Activated CD8-positive, alpha-beta memory T cell treated with anti-CD3 and anti-CD28 coated beads, Interleukin-2, amount 50 U/mL, for 4 hours (primary cell): ENCODE measurements around the gene NUDT21.
"Not testable (repeated sequence)": the region's sequence is repeated elsewhere in the genome, so short reads cannot be mapped to it uniquely, and the experiment has no call there.

Source experiments
- DNase-seq: peaks from one replicate; pipeline ENCODE4 v3.0.0-alpha.2; 2020

NUDT21 gene

GRCh38 chr16:56415875-56416274, 35.3 kb downstream of the NUDT21 start:
- DNase-seq = no peak

DNA sequence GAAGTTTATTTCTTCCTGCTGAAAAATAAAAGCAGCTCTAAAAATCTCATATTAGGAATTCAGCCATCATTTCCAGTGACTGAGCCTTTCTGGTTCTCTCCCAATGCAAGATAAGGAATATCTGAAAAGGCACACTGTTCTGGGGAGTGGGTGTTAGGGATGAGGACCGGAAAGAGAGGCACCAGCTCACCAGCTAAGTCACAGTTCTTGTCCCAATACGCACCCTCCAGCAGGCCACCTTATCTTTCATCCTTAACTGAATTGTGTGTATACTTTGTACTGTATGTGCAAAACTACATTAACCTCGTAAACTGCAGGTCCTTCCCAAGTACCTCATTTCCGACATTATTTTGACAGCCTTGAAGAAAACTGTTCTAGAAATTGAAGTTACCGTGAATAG, 36.8 kb downstream of the NUDT21 start:
- no peak for DNase-seq

DNA sequence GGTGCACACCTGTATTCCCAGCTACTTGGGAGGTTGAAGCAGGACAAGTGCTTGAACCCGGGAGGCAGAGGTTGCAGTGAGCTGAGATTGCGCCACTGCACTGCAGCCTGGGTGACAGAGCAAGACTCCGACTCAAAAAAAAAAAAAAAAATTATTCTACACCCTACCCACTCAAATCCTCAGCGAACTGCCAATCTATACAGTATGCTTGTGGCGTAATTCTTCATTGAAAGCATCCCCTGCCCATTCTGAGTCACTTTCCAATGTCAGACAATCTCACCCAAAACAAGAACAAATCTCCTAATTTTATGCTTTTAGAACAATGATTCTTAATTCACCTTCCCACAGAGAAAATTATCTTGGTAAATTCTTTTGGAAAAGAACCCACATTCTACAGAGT, 37.8 kb downstream of the NUDT21 start:
- DNase-seq = no peak

DNA sequence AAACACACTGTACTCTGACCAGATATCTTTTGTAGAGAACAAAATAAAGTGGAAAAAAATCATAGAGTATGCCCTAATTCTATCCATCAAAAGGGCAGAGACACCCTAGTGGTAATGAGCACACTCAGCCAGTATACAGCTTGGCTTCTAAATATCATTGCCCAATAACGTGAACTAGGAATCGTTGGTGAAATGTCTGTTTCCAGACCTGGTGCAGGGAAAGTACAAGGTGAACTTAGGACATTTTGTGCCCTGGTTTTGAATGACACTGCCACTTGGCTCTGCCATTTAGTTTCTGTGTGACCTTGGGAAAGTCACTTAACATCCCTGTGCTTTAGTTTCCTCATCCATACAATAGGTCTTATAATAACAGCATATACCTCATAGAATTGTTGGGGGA, 39.5 kb downstream of the NUDT21 start:
- DNase-seq = no peak

GRCh38 chr16:56411123-56411522, 40.0 kb downstream of the NUDT21 start:
- no peak for DNase-seq

DNA sequence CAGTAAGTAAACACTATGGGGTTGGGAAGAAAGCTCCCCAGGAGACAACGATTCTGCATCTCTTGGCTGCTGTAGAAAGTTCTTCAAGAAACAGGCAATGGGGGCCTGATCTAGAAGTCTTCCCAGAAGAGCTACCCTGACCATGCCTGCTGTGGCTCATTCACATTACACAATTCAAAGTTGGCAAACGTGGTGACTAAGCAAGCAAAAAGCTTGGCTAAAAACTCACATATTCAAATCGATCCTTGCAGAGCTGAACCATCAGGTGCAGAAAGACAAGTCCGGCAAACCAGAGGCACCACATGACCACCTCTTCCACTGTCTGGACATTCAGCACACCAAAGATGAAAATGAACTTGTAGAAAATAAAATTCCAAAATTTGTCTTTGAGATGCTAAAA, 41.9 kb downstream of the NUDT21 start:
- no peak for DNase-seq

DNA sequence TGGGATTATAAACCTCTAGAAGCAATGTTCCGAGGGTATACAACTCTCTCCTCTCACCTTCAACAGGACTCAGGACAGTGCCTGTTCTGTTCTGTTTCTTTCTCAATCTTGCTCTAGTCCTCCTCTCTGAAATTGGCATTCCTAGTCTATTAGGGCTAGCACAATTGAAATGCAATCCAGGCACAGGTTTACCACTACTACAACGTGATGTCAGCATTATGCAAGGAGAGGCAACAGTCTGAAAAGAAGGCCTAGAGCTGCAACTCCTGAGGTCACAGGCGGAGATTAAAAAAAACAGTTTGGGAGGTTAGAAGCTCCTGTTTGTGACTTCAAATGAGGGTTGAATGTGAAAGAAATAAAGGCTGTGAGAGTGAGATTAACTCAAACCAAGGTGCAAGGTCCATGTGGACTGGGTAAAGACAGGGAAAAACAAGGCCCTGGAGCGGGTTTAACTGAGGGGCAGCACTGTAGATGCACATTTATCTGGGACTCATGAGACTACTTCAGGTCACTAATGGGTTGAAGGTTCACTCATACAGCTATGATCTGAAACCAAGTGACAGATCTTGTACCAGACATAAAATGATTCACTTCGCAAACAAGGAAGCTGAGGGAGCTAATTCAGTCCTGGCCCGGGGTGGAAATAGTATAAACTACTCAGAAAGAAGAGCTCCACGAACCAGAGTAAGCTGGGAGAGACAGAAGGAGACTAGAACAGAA, 42.6 kb downstream of the NUDT21 start:
- DNase-seq = no peak

GRCh38 chr16:56405977-56406672, 45.0 kb downstream of the NUDT21 start:
- DNase-seq = no peak

DNA sequence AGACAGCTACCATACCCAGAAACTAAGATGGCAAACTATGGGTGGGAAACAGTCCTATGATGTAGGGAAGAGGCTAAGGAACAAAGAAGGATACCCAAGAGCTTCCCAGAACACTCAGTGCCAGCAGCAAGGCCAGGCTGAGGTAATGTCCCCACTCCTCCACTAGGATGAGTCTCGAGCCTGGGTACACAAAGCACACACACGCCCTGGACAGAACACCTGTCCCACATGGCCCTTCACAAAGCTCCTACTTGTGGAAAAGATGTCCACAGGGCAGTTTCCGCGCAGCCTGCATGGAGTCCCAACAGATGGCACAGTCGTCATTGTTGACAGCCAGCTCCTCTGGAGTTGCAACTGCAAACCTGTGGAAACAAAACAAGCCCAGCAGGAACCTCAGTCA, 49.6 kb downstream of the NUDT21 start:
- no peak for DNase-seq

DNA sequence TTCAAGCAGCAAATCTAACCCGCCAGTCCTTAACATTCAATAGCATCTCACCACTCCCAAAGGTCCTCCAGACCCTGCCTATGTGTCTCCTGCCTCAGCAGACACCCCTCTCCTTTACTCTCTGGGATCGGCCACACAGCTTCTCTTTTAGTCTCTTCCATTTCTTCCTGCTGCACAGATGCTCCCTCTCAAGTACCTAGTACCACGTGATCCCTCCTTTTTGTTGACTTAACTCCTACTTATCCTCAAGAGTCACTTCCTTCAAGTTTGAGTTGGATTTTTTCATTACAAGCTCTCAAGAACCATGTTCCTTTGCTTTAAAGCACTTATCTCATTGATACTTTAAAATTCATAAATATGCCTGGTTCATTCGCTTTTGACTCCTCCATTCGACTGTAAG, 50.7 kb downstream of the NUDT21 start:
- DNase-seq = no peak

DNA sequence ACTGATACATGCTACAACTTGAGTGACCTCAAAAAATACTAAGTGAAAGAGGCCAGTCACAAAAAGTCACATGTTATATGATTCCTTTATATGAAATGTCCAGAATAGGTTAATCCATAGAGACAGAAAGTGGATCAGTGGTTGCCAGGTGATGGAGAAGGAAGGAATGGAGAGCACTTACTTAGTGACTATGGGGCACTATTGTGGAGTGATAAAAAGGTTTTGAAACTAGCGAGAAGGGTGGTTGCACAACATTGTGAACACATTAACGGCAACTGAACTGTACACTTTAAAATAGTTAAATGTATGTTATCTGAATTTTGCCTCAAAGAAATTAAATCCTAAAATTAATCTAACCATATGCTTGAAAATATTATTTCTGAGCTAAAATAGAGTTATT, 51.6 kb downstream of the NUDT21 start:
- DNase-seq = no peak

DNA sequence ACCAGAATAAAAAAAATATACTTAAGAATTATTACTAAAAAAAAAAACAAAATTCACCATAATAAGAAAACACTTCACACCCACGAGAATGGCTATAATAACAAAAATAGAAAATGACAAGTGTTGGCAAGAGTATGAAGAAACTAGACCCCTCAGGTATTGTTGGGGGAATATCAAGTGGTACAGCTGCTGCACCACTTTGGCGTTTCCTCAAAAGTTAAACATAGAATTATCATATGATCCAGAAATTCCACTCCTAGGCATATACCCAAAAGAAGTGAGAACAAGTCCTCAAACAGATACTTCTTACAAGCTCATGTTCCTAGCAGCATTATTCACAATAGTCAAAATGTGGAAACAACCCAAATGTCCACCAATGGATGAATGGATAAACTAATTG, 52.1 kb downstream of the NUDT21 start:
- DNase-seq = no peak

- not testable (repeated sequence) for DNase-seq
These were observed 54.4 kb downstream of the NUDT21 start for GRCh38 chr16:56396724-56397123.

- no peak for DNase-seq
These were observed 61.6 kb downstream of the NUDT21 start for GRCh38 chr16:56389554-56389953.

DNA sequence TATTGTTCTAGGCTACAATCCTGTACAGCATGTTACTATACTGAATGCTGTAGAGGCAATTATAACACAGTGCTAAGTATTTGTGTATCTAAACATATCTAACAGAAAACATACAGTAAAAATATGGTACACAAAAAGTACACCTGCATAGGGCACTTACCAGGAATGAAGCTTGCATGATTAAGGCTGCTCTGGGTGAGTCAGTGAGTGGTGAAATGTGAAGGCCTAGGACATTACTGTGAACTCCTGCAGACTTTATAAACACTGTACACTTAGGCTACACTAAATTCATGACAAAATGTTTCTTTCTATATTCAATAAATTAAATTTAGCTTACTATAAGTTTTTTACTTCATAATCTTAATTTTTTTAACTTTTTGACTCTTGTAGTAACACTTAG, 62.9 kb downstream of the NUDT21 start:
- DNase-seq = no peak

DNA sequence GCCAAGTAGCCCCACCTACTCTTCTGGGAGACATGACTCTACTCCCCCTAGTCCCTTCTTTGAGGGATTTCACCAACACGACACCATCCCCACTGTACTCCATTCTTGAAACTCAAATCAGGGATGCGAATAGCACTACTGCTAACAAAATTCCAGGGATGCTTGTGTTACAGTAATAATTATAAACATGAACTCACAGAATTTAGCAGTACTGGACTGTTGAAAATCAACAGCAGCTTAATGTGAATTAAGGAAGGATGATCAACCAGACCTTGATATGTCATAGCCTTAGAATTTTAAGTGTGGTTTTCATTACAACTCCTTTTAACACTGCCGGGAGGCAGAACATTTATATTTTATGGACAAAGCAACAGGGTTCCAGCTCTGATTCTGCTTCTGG, 63.7 kb downstream of the NUDT21 start:
- DNase-seq = no peak

DNA sequence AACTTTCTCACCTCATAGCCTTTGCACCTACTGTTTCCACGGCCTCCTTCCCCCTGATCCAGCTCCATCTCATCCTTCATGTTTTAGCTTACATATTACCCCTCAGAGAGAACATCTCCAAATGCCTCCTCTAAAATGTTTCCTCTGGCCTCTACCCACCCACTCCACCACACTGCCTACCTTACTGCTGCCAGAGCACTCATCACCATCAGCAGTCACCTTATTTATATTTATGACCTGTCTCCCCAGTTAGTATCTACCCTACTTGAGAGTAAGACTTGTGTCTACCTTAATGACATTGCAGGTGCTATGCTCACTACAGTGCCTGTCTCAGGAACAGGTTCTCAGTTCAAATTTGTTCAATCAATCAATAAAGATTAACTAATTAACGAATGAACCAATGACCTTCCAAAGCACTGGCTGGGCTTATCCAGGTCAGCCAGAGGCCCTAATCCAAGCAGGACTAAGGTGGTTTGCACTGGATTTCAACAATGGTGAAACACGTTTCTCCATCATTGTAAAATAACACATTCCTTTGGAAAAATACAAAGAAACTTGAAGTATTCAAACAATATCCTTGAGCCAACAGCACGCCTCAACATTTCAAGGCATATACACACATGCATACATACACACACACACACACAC, 66.9 kb downstream of the NUDT21 start:
- DNase-seq = no peak

DNA sequence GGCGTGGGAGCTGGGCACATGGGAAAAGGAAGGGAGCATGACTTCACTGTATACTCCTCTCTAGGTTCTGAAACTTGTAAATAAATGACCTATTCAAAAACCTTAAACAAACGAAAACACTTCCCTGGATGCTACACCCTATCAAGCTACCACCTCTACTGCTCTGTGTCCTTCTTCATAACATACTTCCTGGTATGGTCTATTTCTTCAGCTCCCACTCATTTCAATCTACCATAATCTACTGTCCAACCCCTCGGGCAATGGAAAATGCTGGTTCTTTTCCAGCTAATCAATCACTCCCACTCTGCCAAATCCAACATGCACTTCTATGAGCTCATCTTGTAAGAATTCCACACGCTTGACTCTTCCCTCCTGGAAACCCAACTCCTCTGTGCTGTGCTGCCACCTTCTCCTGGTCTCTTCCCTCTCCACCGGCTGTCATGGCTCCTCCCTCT, 68.2 kb downstream of the NUDT21 start:
- no peak for DNase-seq

DNA sequence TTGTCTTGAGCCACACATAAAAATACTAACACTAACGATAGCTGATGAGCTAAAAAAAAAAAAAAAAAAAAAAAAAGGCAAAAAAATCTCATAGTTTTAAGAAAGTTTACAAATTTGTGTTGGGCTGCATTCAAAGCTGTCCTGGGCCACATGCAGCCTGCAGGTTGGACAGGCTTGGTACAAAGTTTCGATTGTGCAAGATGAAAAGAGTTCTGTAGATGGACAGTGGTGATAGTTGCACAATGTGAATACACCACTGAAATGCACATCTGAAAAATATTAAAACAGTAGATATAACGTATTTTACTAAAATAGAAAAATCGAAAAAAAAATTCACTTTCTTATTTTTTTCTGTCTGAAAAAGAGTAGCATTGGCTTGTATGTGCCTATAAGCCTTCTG, 68.7 kb downstream of the NUDT21 start:
- DNase-seq = no peak

GRCh38 chr16:56380778-56381485, 70.2 kb downstream of the NUDT21 start:
- DNase-seq = not testable (repeated sequence)
